CD4-positive, alpha-beta T cell (primary cell): Measurements from ENCODE around the gene EML6. TPM values are rescaled to one million over a fixed set of nuclear protein-coding genes. Genes with fewer than 3 reads are reported as not detected.

Source experiments
- ATAC-seq: fragments of 200-7000 bp; cut with Tn5 transposase; one replicate; pipeline ENCODE4 v1.10.0; 2022; ENCODE audit warnings: mild to moderate bottlenecking; ENCODE audit not compliant: poor library complexity
- CTCF ChIA-PET: fragments of 350-600 bp; sonication (Branson Sonifier 250); formaldehyde crosslinking; loops from one replicate; lab custom pipeline; 2021; ENCODE audit warnings: antibody characterized with exemption, inconsistent platforms; lab: Charles Lee
- POLR2A ChIA-PET: fragments of 350-600 bp; sonication (Branson Sonifier 250); formaldehyde crosslinking; loops from one replicate; lab custom pipeline; 2021; ENCODE audit warnings: antibody characterized with exemption, inconsistent platforms; lab: Charles Lee
- DNase-seq, 14 experiments: peaks; one replicate each; pipeline ENCODE4 v3.0.0-alpha.2; 2013 to 2020; ENCODE audit warnings: mixed read lengths in 2 of 14
- H3K27ac ChIP-seq, 2 donors: one replicate each; pipeline versions ENCODE4 v1.5.1 to v1.7.0; 2013; ENCODE audit warnings: low read length in 2 of 2, low read depth in 1 of 2, mild to moderate bottlenecking in 1 of 2
- H3K27me3 ChIP-seq, 2 experiments: 1 replicate in 1 of 2; 2 replicates in 1 of 2; pipeline versions ENCODE4 v1.6.1 to v1.7.0; 2013; ENCODE audit warnings: low read length in 2 of 2, control low read depth in 1 of 2, mild to moderate bottlenecking in 1 of 2, moderate library complexity in 1 of 2; ENCODE audit not compliant: insufficient read depth in 2 of 2, control insufficient read depth in 1 of 2
- H3K36me3 ChIP-seq: one replicate; pipeline ENCODE4 v1.6.1; 2013; ENCODE audit warnings: low read length, control low read depth; ENCODE audit not compliant: insufficient read depth
- H3K4me1 ChIP-seq: one replicate; pipeline ENCODE4 v1.6.1; 2013; ENCODE audit warnings: low read length, control low read depth; ENCODE audit not compliant: insufficient read depth
- H3K4me3 ChIP-seq: one replicate; pipeline ENCODE4 v1.5.1; 2013; ENCODE audit warnings: mild to moderate bottlenecking, low read length, moderate library complexity
- H3K9me3 ChIP-seq, 2 experiments: 1 replicate in 1 of 2; 2 replicates in 1 of 2; pipeline versions ENCODE4 v1.6.1 to v1.7.0; 2013; ENCODE audit warnings: low read length in 2 of 2, mild to moderate bottlenecking in 2 of 2, control low read depth in 1 of 2, moderate library complexity in 1 of 2; ENCODE audit not compliant: control insufficient read depth in 1 of 2, insufficient read depth in 1 of 2
- H3K27ac Mint-ChIP-seq: one replicate; pipeline ENCODE4 v1.8.0; 2020; ENCODE audit warnings: mixed read lengths
- H3K27me3 Mint-ChIP-seq: one replicate; pipeline ENCODE4 v1.8.0; 2021; ENCODE audit warnings: mixed read lengths
- H3K36me3 Mint-ChIP-seq: one replicate; pipeline ENCODE4 v1.8.0; 2021; ENCODE audit warnings: low read depth, mixed read lengths
- H3K4me1 Mint-ChIP-seq: one replicate; pipeline ENCODE4 v1.8.0; 2021; ENCODE audit warnings: low read depth, mixed read lengths
- H3K4me3 Mint-ChIP-seq: one replicate; pipeline ENCODE4 v1.8.0; 2020; ENCODE audit warnings: mild to moderate bottlenecking, mixed read lengths
- H3K9me3 Mint-ChIP-seq: one replicate; pipeline ENCODE4 v1.8.0; 2020; ENCODE audit warnings: mixed read lengths
- intact Hi-C, 2 experiments: fragments of 100-400 bp; cut with DNase I in 1 of 2; cut with micrococcal nuclease in 1 of 2; formaldehyde crosslinking; loops; one replicate each; pipeline versions ENCODE4 v1.15.1 to v1.9.0; 2023 to 2025; cut with DNase I, micrococcal nuclease
- total RNA-seq, 174 experiments: library from RNA in 2 of 174; stranded (reverse) in 2 of 174; gene quantifications; one replicate each; pipeline ENCODE4 v1.2.3 and lab custom pipeline; 2021 to 2026
- TF ChIP-seq, protein P1 (sequence below): fragments of 200-600 bp; IDR thresholded peaks from one replicate; pipeline ENCODE4 v1.8.0; 2022; ENCODE audit warnings: antibody characterized with exemption, mild to moderate bottlenecking

EML6 gene
- total RNA-seq, 2 experiments from 2014 or later: 0.22 to 0.34 TPM

GRCh38 chr2:54960164-54960563, 236.7 kb downstream of the EML6 start:
- Histone ChIP-seq H3K4me3 (no peak overlapping the region), H3K27me3 (no peaks in the 10 kb centered on the region), H3K27ac (no peak overlapping the region), H3K36me3 (no peaks in the 10 kb centered on the region), H3K4me1 (peaks cover 17% of the 10 kb centered on the region), H3K9me3 (peaks cover 0 to 3% of the 10 kb centered on the region in 2 experiments)
- POLR2A ChIA-PET: no interaction called here
- ATAC-seq (no peak), DNase-seq (no peak)
- intact Hi-C loops: no loop called here
- TF ChIP-seq, protein P1, sequence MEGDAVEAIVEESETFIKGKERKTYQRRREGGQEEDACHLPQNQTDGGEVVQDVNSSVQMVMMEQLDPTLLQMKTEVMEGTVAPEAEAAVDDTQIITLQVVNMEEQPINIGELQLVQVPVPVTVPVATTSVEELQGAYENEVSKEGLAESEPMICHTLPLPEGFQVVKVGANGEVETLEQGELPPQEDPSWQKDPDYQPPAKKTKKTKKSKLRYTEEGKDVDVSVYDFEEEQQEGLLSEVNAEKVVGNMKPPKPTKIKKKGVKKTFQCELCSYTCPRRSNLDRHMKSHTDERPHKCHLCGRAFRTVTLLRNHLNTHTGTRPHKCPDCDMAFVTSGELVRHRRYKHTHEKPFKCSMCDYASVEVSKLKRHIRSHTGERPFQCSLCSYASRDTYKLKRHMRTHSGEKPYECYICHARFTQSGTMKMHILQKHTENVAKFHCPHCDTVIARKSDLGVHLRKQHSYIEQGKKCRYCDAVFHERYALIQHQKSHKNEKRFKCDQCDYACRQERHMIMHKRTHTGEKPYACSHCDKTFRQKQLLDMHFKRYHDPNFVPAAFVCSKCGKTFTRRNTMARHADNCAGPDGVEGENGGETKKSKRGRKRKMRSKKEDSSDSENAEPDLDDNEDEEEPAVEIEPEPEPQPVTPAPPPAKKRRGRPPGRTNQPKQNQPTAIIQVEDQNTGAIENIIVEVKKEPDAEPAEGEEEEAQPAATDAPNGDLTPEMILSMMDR: no peak
- H3K27me3 Mint-ChIP-seq: no peaks in the 10 kb centered on the region
- peaks cover 20% of the 10 kb centered on the region for H3K4me1 Mint-ChIP-seq
- no peak overlapping the region for H3K4me3 Mint-ChIP-seq
- H3K27ac Mint-ChIP-seq: peak overlapping the region; percentile 5
- H3K9me3 Mint-ChIP-seq: no peaks in the 10 kb centered on the region
- H3K36me3 Mint-ChIP-seq: no peaks in the 10 kb centered on the region
- CTCF ChIA-PET: no interaction called here

DNA sequence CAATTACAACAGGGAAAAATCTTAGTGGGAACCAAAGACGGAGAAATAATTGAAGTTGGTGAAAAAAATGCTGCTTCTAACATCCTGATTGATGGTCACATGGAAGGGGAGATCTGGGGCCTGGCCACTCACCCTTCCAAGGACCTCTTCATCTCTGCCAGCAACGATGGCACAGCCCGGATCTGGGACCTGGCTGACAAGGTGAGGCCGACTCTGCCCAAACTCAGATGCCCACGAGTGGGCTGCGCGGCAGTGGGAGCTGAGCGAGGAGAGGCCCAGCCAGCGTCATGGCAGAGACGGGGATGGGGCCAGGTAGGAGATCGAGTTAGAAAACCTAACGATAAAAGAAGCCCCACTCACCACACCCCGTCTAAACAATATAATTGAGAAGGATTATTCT, 239.0 kb downstream of the EML6 start:
- Histone ChIP-seq H3K9me3 (peaks cover 0 to 13% of the 10 kb centered on the region in 2 experiments), H3K27ac (no peak overlapping the region), H3K4me3 (no peak overlapping the region), H3K36me3 (no peaks in the 10 kb centered on the region), H3K4me1 (peaks cover 37% of the 10 kb centered on the region), H3K27me3 (no peaks in the 10 kb centered on the region)
- peaks cover 36% of the 10 kb centered on the region for H3K4me1 Mint-ChIP-seq
- TF ChIP-seq, protein P1: no peak
- peaks cover 10% of the 10 kb centered on the region for H3K36me3 Mint-ChIP-seq
- H3K27ac Mint-ChIP-seq: peak overlapping the region; percentile 37
- peaks cover 7% of the 10 kb centered on the region for H3K9me3 Mint-ChIP-seq
- no peak overlapping the region for H3K4me3 Mint-ChIP-seq
- no peak for ATAC-seq
- intact Hi-C loops: no loop called here
- ChIA-PET CTCF (no interaction called here), POLR2A (no interaction called here)
- DNase-seq: no peak
- H3K27me3 Mint-ChIP-seq: no peaks in the 10 kb centered on the region

- H3K9me3 Mint-ChIP-seq: peaks cover 7% of the 10 kb centered on the region
- ATAC-seq (no peak), DNase-seq (no peak)
- H3K27me3 Mint-ChIP-seq: no peaks in the 10 kb centered on the region
- H3K4me3 Mint-ChIP-seq: no peak overlapping the region
- POLR2A ChIA-PET: interaction anchor here (1.1 kb wide), 1 partner anchor 21 kb away, joined by 3 read pairs; no protein-coding TSS in a partner anchor
- Histone ChIP-seq H3K27ac (no peak overlapping the region), H3K4me1 (peaks cover 37% of the 10 kb centered on the region), H3K9me3 (peaks cover 0 to 16% of the 10 kb centered on the region in 2 experiments), H3K36me3 (no peaks in the 10 kb centered on the region), H3K27me3 (no peaks in the 10 kb centered on the region), H3K4me3 (no peak overlapping the region)
- peak overlapping the region; percentile 37 for H3K27ac Mint-ChIP-seq
- intact Hi-C loops: no loop called here
- CTCF ChIA-PET: interaction anchor here (0.9 kb wide), 1 partner anchor 9 kb away, joined by 4 read pairs; no protein-coding TSS in a partner anchor
- peaks cover 36% of the 10 kb centered on the region for H3K4me1 Mint-ChIP-seq
- TF ChIP-seq, protein P1: no peak
- H3K36me3 Mint-ChIP-seq: peaks cover 13% of the 10 kb centered on the region
Measured at GRCh38 chr2:54962935-54963440, 239.5 kb downstream of the EML6 start.
